Stimulated activated CD4-positive, alpha-beta T cell treated with anti-CD3 and anti-CD28 coated beads, TNF-alpha, amount 100 ng/mL, for 24 hours (primary cell): Measurements from ENCODE around the gene FAM117A.

Experiments used
- DNase-seq, 3 experiments: peaks; one replicate each; pipeline ENCODE4 v3.0.0-alpha.2; 2020; ENCODE audit warnings: low read depth in 3 of 3

FAM117A gene

DNA sequence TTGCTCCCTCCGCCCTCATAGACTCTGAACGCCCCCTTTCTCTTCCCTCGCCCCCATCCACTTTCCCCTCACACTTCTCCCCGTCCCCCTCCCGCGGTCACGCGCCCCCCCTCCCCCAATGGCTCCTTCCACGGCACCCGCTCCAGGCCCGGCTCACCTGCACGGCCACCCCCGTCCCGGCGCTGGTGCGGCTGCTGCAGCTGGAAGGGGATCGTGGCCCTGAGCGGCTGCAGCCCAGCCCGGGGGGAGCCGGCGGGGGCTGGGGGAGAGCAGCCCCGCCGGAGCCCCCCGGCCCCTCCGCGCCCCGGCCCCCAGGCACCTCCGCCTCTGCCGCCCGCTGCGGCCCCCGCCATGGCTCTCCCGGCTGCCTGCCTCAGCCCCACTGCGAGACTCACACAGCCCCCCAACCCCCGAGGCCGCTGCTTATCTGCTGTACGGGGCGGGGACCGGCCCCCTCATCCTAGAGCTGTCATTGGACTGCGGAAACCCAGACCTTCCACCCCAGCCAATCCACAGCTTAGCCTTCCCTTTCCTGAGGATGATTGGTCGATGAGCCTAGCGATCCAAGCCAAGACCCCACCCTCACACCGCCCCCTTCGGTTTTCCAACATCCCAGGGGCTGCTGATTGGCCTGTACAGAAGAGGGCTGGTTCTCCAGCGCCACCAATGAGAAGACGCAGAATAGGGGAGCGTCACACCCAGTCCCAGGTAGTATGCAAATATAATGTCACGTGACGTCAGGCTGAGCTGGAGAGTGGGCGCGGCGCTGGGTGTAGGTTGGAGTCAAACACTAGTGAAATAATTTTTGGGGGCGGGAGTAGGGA, at the start of gene FAM117A:
Gene FAM117A, minus strand, starts transcription at position 397 of the 824 bp plus-strand sequence. Its CDS starts 44 bp downstream, at position 353.
- peak; percentile 87 to 96 (median 92) for DNase-seq

GRCh38 chr17:49809056-49809455, 45.1 kb upstream of the FAM117A start:
- no peak for DNase-seq

DNA sequence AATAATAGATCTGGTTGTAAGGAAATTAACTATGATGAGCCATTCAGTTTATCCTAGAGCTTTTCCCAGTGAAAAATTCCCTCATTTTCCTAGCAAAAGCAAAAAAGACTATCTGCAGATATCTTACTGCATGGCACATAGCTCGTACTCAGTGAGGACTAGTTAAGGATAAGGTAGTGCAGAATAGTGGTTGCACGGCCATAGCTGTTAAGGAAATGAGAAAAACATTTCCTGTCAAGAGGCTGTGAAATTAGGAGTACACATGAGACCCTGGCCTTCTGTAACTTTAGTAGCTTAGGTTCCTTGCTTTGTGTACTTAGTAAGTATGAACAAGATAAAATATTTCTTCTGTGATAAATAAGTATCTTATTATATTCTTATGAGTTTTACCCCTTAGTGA, 34.8 kb upstream of the FAM117A start:
- no peak for DNase-seq

DNA sequence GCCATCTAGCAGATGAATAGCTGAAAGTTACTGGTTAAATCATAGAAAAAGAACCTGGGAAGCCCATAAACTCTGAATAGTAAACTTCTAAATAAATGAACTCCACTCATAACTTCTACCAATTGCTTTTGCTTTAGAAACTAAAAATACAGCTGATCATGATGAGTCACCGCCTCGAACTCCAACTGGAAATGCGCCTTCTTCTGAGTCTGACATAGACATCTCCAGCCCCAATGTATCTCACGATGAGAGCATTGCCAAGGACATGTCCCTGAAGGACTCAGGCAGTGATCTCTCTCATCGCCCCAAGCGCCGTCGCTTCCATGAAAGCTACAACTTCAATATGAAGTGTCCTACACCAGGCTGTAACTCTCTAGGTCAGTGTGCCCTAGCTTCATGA, 34.3 kb upstream of the FAM117A start:
- DNase-seq: no peak

- no peak for DNase-seq
Measured at GRCh38 chr17:49795372-49795771, 31.4 kb upstream of the FAM117A start.

DNA sequence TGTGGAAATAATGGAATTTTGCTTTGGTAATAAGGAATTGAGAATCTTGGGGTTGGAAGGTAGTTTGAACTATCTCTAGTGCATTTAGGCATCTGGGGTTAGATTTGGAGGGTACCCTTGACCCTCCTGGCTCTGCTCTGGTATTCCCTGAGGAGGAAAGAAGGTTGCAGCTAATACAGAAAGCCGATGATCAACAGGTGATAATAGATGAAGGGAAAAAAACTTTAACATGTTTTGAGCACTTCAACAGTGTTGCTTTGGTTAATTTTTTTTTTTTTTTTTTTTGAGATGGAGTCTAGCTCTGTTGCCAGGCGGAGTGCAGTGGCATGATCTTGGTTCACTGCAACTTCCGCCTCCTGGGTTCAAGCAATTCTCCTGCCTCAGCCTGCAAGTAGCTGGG, 29.4 kb upstream of the FAM117A start:
- DNase-seq: no peak

GRCh38 chr17:49789243-49789578, 25.3 kb upstream of the FAM117A start:
- no peak for DNase-seq

DNA sequence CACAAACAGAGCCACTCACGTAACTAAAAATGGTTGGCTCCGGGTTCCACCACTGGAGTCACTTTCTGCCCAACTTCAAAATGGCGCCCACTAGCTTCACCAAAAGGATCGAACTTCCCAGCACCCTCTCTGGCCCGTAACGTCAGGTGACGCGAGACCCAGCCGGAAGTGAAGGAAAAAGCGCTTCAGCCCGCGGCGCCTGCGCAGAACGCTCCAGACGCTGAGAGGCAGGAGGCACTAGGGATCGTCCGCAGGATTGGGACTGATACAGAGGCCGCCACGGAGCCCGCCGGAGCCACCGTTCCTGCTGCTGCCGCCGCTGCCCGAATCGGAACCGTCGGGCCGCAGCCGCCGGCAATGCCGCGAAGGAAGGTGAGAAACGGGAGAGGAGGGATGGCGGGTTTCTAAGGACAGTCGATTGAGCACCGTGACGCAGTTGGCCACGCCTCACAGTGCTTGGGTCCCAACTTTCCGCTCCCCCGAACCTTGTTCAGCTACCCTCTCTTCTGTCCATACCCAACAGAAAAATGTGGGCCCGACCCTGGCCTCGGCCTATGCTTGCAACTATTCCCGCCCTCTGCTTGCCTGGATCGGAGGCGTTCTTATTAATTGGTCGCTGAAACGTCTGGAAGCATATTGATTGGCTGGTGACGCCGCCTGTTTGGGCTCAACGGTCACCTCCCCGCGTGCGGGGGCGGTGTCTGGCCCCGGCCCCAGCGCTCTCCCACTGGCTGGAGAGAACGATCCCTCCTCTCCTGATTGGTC, 24.7 kb upstream of the FAM117A start, which contains the start of gene KAT7:
Gene KAT7, plus strand, starts transcription at position 204 of the 765 bp plus-strand sequence. Its CDS starts 154 bp downstream, at position 358.
- DNase-seq: peak; percentile 97 to 99 (median 97)

DNA sequence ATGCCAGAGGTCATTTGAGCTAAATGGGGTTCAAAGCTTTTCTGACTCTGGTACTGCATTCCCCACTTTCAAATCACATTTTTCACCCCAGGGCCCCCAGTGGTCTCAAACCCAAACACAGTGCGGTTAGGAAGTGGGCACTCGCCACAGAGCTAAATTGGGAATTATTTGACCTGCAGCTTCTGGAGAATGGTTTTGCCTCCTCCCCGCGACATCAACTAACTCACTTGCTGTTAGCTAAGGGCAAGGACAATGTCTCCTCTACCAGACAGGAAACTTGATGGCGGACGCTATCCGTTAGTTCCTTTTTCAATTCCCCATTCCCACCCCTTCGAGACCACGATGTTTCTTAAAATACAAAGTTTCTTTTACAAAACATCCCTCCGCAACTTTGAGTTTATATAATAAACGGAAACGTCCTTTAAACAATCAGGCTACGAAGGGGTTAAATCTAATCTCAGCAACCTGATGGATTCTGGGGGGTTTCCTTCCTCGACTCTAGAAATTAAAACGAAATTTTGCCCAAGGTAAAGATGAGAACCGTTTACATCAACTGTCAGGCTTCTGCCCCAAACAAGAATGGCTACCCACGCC, 24.1 kb upstream of the FAM117A start:
- no peak for DNase-seq

DNA sequence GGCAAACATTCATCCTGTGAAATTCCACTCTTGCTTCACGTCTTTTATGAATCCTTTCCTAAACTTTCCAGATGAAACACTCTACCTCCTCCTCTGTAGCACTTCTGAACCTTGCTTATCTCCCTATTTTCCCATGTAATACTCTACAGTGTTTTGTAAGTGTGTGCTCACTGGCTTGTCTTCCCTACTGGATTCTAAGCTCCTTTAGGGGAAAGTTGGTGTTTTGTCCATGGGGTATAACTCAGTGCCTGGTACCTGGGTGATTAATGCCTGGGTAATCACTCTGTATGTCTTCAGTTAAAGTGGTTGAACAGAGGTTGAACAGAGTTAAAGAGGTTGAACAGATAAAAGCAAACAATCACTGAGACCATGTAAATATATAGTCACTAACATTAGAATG, 20.7 kb upstream of the FAM117A start:
- DNase-seq: no peak

DNA sequence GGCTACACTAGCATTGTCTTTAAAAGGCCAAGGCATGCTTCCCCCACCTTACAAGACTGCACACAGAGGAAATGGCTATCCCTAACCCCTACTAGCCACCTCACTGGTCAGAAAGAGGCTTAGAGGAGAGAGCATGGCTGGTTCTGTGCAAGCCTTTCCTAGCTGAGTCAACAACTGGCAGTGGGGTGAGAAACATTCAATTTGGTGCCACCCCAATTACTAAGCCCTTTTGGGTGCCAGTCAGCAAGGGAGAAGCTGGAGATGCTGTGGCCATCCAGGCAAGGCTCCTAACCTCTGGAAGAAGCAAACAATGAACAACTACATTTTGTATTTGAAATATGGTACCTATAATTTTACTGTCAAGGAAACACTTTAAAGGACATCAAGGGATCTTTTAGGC, 19.9 kb upstream of the FAM117A start:
- no peak for DNase-seq

GRCh38 chr17:49783071-49783715, 19.3 kb upstream of the FAM117A start:
- no peak for DNase-seq

GRCh38 chr17:49779739-49780231, 15.9 kb upstream of the FAM117A start:
- DNase-seq: no peak

DNA sequence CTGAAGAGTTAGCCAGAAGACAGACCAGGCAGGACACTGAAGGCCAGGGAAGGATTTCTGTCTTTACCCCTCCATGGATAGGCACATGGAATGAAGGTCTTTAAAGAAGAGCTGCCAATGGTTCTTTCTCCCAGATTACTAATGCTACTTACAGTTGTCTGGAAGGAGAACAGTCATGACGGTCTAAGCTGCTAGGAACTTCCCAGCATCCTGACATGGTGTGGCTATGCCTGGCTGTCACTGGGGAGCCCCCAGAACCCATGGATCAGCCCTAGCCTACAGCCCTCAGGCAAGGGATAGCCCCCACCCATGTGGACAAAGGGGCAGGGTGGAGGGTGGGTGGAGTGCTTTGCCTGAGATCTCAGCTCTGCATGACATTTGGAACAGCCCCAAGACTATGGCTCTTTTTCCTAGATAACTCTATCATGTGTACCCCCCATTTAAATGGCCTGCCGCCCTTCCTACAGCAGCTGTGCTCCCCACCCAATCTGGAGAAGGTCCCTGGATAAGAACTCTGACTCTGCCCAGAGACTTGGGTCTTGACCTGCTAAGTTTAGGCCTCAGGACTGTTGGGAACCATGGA, 15.3 kb upstream of the FAM117A start:
- DNase-seq: no peak

DNA sequence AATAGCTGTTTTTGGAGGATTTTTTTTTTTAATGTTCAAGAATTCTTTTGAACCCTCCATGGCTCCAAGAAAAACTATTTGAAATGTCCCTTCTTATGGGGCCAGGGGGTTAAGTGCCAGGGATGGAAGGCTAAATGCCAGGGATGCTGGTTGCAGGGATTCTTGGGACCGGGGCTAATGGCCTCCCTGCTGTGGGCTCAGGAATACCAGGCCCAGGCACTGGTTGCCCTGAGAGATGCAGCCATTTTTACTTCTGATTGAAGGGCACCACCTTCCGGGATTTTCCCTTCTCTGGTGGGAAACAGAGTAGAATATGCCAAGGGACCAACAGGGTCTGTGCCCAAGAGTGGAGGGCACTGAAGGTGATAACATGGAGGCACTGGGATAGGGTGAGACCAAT, 13.6 kb upstream of the FAM117A start:
- no peak for DNase-seq

DNA sequence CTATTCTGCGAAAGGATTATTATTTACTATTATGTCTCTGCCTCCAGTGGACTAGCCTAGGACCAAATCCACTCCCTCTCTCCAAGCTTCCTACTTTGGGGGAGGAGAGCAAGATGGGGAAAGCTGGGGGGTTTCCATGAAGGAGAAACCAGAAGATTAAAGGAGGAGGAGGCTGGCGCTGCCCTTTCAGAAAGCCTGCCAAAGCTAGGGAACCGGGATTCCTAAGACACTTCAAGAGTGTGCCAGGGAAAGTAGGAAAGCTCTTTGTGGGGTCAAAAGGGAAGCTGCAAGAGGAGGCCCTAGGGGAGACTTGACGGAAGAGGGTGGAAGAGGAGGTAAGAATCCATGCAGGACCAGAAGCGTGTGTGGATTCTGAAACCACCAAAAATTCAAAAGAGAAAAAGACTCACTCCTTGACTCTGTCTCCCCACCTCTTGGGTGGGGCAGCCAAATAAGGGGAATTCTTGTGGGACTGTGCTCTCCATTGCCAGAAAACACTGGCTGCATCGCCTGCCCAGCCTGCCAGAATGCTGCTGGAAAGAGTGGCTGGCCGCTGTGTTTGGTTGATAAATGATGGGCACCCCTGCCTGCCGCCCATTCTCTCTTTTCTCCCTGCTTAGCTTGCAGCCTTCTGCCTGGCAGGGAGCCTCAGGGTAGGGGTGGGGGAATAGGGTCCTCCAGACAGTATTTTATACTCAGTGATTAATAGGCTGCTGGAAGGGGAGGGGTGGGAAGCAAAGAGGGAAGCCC, 12.8 kb upstream of the FAM117A start:
- DNase-seq: no peak

GRCh38 chr17:49775546-49776260, 11.8 kb upstream of the FAM117A start:
- no peak for DNase-seq

- DNase-seq: no peak
Measured at GRCh38 chr17:49766918-49767530, 3.1 kb upstream of the FAM117A start.

- DNase-seq: no peak
Measured at GRCh38 chr17:49764559-49765180, 739 bp upstream of the FAM117A start.
